Colon (tissue), 2 donors: ENCODE measurements around the gene VPS9D1.
"Not testable (repeated sequence)": the region's sequence is repeated elsewhere in the genome, so short reads cannot be mapped to it uniquely, and the experiment has no call there.

ENCODE experiments used
- FAIRE-seq: peaks from 2 replicates; lab custom pipeline; 2012; peaks lifted over from hg19 to GRCh38; lab: Jason Lieb, UNC
- donor health status: control.
- donor health status: control.

VPS9D1 gene

DNA sequence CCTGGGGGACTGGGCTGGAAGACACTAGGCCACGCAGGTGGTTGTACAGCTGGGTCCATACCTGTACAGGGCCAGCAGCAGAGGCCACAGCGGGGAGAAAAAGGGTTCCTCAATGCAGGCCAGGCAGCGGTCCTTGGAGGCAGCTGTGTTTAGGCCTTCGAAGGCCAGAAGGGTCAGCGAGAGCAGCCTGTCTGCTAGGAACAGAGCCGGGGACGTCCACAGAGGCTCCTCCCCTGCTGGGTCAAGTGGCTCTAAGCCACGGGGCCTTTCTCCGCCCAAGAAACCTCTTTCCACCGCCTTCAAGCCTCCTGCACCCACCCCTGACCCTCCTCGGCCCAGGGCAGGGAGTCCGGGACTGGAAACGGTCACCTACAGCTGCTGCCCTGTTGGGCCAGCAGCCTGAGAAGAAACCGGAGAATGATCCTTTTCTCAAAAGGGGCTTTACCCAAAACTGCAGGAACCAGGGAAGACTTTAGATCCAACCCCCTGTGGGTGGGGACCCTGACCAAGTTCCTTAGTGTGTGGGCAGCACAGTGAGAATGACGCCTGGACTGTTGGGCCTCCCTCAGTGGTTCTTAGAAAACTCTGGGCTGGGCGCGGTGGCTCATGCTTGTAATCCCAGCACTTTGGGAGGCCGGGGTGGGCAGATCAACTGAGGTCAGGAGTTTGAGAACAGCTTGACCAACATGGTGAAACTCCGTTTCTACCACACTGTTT, 10.8 kb downstream of the VPS9D1 start:
- no peak for FAIRE-seq

DNA sequence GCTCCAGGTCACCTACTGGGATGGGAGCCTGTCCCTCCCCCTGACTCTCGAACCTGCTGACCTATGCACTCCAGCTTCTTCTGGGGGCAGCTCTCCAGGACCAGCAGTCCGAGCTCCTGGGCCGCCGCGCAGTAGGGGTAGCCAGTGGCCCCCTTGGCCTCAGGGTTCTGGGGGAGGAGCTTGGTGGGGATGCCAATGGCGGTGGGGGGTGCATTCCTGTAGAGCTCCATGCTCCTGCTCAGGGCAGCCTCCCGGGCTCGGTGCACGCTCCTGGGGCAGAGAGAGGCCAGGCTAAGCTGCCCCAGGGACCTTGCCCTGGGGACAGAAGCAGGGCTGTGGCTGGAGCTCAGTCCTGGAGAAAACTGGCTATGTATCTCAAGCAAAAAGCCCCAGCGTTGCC, 11.5 kb downstream of the VPS9D1 start:
- no peak for FAIRE-seq

DNA sequence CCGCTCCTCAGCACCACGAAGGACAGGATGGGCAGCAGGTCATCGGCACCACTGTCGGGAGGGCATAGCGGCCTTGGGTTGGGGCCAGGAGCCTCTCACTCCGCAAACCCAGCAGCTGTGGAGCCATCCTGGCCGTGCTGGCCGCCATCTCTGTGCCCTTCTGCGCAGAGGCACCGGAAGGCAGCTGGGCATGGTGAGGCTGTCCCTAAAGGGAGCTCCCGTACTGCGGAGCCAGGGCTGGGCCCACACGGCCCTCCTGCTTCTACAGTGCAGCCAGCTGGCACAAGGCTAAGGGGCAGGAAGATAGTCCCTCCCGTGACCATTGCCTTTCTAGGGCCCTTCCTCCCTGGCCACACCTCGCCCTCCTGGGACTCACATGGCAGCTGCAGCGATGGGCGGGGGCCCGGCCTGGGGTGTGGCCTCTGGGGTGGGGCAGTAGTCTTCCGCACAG, 12.2 kb downstream of the VPS9D1 start:
- FAIRE-seq, result no peak

DNA sequence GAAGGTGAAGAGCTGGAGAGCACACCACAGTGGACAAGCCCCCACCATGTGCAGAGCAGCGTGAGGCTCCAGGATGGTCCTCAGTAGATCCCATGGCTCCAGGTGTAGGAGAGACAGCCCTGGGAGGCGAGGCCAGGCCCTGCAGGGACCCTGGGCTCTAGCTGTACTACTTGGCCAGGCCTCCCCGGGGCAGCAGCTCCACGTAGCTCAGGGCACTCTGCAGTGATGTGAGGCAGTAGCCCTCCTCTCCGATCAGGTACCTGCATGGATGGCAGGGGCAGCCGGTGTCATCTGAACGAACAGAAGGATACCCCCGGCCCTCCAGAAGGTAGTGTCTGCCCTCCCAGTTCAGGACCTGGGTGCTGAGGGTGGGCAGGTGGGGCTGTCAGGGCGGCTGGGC, 13.0 kb downstream of the VPS9D1 start:
- FAIRE-seq, result no peak

DNA sequence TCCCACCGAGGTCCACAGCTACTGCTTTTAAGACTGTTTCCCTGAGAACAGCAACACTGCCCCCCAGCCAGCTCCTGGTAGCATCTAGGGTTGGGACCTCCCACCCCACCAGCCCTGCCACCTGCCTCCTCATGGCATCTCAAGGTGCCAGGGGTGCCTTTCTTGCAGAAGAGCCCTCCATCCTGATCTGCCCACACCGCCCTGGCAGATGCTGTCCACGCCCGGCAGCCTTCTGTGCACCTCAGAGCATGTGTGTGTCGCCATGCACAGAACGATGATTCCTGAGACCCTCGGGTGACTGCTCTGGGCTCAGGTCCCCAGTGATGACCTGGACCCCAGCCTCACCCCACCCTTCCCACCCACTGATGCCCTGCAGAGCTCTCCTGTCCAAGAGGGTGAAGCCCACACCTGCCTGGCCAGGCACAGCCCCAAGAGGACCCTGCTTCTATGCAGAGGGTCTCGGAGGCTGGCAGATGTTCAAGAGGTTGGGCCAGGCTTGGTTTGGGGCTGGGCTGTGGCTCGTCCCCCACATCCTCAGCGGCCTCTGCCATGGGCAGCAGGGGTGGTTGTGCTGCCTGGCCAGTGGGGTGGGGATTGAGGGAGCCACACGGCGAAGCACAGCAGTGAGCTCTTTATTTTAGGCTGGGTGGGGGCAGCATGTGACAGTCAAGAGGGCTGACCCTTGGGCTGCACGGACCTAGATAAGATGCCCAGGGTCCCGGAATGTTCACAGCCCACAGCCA, 14.0 kb downstream of the VPS9D1 start:
- FAIRE-seq, result no peak

DNA sequence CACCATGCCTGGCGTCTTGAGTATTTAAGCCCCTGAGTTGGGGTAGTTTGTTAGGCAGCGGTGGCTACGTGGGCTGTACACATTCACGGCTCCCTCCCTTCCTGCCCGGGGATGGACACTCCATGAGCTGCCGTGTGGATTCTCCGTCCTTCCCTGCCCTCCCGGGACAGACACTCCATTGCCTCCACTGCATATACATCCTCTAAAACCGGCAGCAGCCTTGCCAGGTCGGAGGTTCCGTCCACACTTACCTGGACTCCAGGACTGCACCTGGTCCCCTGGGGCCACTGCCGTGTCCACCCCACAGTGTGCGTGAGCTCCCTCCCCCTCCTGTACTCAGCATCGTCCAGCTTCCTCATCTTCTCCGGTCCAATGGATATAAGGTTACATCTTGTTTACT, 15.7 kb downstream of the VPS9D1 start:
- no peak for FAIRE-seq

DNA sequence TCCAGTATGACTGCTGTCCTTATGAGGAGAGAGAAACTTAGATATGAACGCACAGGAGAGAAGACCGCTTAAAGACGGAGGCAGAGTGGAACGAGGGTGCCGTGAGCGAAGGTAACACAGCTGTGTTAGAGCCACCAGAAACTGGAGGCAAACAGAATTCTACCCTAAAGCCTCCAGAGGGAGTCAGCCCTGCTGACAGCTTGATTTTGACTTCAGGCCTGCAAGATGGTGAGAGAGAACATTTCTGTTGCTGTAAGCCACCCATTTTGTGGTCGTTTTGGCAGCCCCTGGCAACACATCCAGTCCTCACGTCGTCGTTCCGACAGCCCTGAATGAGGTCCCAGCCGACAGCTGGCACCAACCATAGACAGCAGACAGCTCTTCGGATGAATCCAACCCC, 16.4 kb downstream of the VPS9D1 start:
- no peak for FAIRE-seq

DNA sequence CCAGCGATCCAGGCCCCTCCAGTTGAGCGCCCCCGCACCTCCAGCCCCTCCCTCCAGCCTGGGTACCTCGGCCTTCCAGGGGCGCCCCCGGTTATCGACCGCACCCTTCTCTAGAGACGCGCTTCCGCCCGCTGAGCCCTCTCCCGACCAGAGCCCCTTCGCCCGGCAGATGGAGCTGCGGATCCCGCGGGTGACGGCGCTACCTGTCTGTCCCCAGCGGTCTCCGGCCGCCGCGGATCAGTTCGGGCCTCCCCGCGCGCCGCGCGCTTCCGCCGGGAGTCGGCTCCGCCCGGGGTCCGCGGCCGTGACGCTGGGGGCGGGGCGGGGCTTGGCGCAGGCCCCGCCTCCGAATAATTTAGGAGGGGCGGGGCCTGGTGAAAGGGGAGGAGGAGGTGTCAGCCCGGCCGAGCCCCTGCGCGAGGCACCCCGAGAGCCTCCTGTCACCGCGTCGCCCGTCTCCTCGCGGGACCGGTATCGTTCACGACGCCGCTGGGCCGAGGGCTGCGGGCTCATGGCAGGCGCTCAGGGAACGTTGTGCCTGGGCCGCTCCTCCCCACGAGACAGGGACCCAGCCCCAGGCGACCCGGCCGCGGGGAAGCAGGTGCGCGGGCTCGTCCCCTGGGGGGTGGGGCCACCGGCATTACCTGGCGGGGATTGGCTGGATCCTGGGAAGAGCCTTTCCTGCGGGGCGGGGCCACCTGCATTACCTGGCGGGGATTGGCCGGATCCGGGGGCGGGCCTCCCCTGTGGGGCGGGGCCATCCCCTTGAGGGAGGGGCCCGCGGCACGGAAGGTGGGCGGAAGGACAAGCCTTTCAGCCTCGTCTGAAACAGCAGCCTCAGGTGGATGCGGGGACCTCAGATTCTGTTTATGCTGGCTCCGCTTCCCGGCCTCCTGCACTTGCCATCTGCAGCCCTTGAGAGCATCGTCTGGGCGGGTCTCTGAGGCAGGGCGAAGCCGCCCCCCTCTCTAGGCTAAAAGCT, 19.0 kb downstream of the VPS9D1 start, which contains the start of gene SPATA2L:
SPATA2L (minus strand) TSS at position 281 of the 982 bp plus-strand sequence. CDS start 473 bp downstream, outside the sequence.
- FAIRE-seq, result no peak

DNA sequence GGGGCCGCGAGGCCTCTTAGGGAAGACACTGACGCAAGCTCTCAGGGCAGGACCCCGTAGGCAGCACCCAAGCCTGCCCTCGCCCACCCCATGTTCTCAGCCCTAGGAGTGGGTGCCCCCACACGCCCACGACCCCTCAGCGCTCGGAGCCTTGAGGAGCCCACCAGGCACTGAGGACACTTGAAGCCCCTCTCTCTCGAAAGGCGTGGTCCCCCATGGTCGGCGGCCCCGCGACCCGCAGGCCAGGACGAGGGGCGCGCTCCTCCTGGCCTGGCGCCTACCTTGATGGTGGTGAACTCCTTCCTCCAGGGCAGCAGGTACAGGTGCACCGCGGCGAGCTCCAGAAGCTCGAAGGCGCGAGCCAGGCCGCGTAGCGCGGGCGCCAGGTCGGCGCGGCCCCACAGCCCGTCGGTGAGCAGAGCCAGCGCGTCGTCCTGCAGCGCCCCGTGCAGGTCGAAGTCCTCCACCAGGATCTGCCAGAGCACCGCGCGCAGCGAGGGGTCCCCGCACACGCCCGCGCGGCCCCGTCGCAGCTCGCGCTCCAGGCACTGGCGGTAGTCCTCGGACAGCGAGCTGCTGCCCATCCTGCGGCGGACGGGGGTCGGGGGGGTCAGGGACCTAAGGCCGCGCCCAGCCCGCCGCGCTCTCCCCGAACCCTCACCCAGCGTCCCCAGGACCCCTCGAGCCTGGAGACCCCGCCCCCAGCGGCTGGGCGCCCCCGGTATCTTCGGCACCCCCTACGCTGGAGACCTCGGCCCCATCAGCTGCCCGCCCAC, 19.9 kb downstream of the VPS9D1 start:
- FAIRE-seq, result no peak

DNA sequence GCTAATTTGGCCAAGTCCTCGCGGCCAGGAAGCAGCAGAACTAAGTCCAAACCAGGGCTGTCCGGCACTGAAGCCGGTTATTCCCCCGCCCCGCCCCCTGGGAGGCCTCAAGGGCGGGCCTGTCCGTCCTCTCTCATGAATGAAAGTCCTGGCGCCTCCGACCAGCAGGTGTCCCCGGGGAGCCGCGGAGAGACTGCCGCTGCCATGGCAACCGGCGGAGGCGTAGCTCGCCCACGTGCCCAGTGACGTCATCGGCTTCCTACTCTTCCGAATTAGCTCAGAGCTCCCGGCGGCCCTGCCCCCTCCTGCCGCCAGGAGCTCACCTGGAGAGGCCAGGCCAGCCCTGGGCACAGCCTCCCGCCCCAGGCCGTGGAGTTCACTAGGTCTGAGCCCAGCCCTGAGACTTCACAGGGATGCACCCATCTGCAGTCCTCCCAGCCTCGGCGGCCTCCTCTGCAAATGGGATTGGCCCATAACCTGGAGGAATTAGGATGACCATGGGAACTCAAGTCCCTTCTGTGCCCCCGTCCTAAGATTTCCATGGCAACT, 20.5 kb downstream of the VPS9D1 start:
- FAIRE-seq, result peak; percentile 49

DNA sequence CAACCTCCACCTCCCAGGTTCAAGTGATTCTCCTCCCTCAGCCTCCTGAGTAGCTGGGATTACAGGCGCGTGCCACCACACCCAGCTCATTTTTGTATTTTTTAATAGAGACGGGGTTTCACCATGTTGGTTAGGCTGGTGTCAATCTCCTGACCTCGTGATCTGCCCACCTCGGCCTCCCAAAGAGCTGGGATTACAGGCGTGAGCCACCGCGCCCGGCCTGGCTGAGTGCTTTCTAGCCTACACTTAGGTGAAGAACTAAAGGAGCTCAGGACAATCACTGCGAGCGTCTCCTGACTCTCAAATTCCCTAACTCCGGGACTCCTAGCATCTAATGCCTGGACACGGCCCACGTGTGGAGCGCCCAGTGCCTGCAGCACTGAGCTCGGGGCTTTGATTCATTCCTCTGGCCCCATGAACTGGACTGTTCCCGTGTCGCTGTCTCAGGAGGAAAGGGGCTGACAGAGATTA, 21.0 kb downstream of the VPS9D1 start:
- not testable (repeated sequence) for FAIRE-seq

DNA sequence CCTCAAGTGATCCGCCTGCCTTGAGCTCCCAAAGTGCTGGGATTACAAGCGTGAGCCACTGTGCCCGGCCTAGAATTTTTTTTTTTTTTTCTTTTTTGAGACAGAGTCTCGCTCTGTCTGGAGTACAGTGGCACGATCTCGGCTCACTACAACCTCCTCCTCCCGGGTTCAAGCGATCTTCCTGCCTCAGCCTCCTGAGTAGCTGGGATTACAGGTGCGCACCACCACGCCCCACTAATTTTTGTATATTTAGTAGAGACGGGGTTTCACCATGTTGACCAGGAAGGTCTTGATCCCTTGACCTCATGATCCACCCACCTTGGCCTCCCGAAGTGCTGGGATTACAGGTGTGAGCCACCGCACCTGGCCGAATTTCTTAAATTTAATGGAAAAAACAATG, 22.0 kb downstream of the VPS9D1 start:
- FAIRE-seq, result not testable (repeated sequence)

DNA sequence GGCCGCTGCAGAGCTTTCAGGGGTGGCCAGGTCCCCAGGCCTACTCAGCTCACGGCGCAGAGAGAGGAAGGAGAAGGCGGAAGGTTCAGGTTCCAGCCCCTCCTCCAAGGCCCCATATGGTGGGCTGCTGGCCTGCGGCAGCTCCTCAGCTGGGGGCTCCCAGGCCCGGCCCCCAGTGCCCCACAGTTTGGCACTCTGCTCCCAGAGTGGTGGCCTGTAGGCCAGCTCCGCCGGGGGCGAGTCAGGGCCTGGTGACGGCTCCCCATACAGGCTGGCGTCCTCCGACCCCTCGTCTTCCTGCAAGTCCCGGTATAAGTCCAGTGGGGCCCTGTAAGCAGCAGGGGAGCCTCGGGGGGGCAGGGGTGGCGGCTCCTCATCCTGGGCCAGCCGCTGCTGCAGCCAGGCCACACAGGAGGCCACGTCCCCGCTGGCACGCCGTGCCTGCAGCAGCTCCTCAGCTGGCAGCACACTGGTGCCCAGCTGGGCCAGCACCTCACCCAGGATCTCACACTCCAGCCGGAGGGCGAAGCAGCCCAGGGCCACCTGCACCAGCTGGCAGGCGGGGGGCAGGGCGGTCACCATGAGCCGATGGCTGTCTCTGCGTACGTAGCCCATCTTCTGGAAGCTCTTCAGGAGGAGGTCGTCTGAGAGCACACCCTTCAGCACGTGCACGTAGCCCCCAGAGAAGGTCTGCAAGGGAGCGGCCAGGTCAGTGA, 22.9 kb downstream of the VPS9D1 start:
- FAIRE-seq, result no peak

DNA sequence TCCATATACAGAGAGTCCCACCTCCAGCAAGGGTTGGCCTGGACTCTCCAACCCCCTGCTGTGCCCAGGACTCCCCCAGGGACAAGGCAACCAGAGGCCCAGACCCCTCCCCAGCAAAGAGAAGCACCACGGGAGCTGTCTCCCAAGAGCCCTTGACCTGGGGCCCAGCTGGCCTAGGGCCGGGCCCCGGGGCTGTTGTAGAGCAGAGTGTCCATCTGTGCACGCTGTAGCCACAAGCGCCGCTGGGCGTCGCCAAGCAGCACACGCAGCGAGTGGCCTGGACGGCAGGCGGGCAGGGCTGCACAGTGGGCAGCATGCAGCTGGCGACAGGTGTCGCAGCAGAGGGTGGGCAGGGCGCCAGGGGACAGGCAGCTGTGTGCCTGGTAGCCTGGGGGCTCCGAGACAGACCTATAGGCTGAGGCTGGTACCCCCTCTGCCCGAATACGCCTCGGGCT, 23.5 kb downstream of the VPS9D1 start:
- FAIRE-seq, result no peak

DNA sequence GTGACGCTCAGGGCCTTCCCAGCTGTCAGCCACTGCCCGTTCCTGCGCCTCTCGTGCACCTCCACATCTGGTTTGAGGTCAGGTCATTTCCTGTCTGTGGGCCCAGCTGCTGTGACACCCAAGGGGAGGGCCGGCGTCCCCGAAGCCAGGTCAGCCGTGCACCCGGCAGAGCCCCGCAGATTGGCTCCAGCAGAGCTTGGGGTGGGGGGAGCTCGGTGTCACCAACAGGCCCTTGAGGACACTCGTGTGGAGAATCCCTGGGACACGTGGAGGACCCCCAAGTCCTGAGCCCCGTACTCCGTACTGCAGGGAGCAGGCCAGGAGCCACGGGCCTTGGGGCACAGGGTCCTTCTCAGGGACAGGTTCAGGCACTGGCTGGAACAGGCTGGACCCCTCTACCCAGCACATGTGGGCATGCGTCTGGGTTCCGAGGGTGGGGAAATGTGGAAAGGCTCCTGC, 24.0 kb downstream of the VPS9D1 start:
- FAIRE-seq, result no peak

DNA sequence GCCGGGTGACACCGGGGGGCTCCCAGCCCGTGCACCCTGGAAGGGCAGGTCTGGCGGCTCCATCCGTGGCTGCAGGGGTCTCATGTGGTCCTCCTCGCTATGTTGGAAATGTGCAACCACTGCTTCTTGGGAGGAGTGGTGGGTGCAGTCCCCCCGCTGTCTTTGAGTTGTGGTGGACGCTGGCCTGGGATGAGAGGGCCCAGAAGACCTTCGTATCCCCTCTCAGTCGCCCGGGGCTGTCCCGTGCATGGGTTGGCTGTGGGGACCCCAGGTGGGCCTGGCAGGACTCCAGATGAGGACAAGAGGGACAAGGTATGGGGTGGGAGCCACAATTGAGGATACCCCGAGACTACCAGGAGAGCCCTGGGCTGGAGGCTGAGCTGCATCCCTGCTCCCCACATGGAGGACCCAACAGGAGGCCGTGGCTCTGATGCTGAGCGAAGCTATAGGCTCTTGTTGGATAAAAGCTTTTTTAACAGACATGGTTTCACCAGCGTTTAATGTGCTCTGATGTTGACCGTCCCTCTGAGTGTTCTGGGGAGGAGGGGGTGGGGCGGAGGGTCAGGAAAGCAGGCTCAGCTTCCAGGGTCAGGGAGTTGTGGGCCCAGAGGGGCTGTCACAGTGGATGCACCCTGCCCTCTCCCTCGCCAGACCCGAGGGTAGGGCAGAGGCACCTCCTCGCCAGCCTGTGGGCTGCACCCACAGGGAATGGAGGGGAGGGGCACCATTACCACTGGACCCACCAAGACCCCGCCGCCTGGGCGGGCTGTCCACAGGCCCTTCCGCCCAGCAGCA, 24.6 kb downstream of the VPS9D1 start:
- FAIRE-seq, result no peak

DNA sequence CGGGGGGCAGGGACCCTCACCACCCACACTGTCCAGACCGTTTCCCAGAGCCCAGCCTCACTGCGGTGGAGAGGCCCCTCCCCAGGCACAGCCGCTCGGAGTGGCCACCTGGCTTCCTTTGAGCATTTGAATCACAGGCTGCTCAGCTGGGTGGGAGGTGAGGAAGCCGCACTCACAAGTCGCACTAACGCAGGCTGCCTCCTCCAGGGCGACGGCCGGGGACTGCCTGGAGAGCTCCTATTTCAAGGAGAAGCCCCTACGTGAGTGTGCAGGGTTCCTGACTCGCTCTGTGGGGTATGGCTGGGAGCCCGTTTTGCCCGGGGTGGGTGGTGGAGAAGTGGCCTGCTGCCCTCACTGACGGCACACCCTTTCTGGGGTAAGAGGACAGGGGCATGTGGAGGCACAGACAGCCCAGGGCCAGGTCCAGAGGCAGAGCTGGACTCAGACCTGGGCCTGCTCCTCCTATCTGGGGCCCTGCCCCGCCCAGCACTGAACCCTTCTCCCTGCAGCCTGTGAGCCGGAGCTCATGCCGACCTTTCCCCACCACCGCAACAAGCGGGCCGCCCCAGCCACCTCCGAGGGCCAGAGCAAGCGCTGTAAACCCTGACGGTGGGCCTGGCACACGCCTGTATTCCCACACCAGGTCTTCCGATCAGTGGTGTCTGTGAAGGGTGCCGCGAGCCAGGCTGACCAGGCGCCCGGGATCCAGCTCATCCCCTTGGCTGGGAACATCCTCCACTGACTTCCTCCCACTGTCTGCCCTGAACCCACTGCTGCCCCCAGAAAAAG, 25.4 kb downstream of the VPS9D1 start:
- no peak for FAIRE-seq

DNA sequence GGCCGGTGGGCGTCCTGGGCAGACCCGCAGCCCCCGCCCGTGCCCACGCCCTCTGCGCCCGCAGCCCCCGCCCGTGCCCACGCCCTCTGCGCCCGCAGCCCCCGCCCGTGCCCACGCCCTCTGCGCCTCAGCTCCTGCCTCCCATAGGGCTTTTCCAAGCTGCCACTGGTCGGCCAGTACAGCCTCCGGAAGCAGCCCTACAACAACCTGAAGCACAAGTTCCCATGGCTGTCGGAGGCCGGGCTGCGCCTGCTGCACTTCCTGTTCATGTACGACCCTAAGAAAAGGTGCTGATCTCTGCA, 26.0 kb downstream of the VPS9D1 start:
- not testable (repeated sequence) for FAIRE-seq
